H54 (cell line): ENCODE data around the gene PRRX2.
"Not testable (repeated sequence)": the region's sequence is repeated elsewhere in the genome, so short reads cannot be mapped to it uniquely, and the experiment has no call there.

Experiments
- DNase-seq: peaks from one replicate; pipeline ENCODE4 v3.0.0; 2011; ENCODE audit warnings: low spot score, mixed read lengths; ENCODE audit not compliant: insufficient read length
- FAIRE-seq: peaks from 3 replicates; lab custom pipeline; 2011; peaks lifted over from hg19 to GRCh38; lab: Jason Lieb, UNC
- POLR2A ChIP-seq: IDR thresholded peaks from 2 replicates; pipeline ENCODE4 v1.6.1; 2011; ENCODE audit warnings: low read depth, mild to moderate bottlenecking, low read length

The PRRX2 gene

GRCh38 chr9:129630967-129631673 is 34.3 kb upstream of the PRRX2 start:
- no peak for DNase-seq
- no peak for TF ChIP-seq POLR2A
- FAIRE-seq: no peak

- no peak for FAIRE-seq
- DNase-seq: no peak
- TF ChIP-seq POLR2A: no peak
Measured at GRCh38 chr9:129631674-129632129, 33.7 kb upstream of the PRRX2 start.

GRCh38 chr9:129632460-129632859 is 33.0 kb upstream of the PRRX2 start:
- FAIRE-seq (no peak), DNase-seq (no peak)
- no peak for TF ChIP-seq POLR2A

- no peak for TF ChIP-seq POLR2A
- no peak for FAIRE-seq
- no peak for DNase-seq
Measured at GRCh38 chr9:129633207-129633606, 32.2 kb upstream of the PRRX2 start.

GRCh38 chr9:129633848-129634247 is 31.6 kb upstream of the PRRX2 start:
- FAIRE-seq (no peak), DNase-seq (no peak)
- no peak for TF ChIP-seq POLR2A

- DNase-seq: no peak
- FAIRE-seq: no peak
- no peak for TF ChIP-seq POLR2A
Measured at GRCh38 chr9:129635099-129636065, 30.1 kb upstream of the PRRX2 start.

- FAIRE-seq, DNase-seq: not testable (repeated sequence)
Measured at GRCh38 chr9:129636343-129636742, 29.1 kb upstream of the PRRX2 start.

- TF ChIP-seq POLR2A: no peak
- no peak for FAIRE-seq
- DNase-seq: no peak
Measured at GRCh38 chr9:129637102-129637501, 28.3 kb upstream of the PRRX2 start.

GRCh38 chr9:129637673-129638439 is 27.6 kb upstream of the PRRX2 start:
- TF ChIP-seq POLR2A: no peak
- DNase-seq (no peak), FAIRE-seq (no peak)

- DNase-seq: no peak
- FAIRE-seq: no peak
- TF ChIP-seq POLR2A: no peak
Measured at GRCh38 chr9:129639034-129639630, 26.3 kb upstream of the PRRX2 start.

GRCh38 chr9:129639756-129640085 is 25.7 kb upstream of the PRRX2 start:
- TF ChIP-seq POLR2A: no peak
- DNase-seq: no peak
- no peak for FAIRE-seq

GRCh38 chr9:129640086-129640870 is 25.2 kb upstream of the PRRX2 start:
- no peak for DNase-seq
- no peak for FAIRE-seq

More at GRCh38 chr9:129640086-129640870, 25.2 kb upstream of the PRRX2 start:
- TF ChIP-seq POLR2A: no peak
